ENCODE results near the gene KCNQ1OT1.

KCNQ1OT1 gene

GRCh38 chr11:2706321-2706720 lies 6.5 kb upstream of the KCNQ1OT1 start:
- H3K27me3 ChIP-seq (ENCODE audit: insufficient read depth, low read length, poor library complexity, severe bottlenecking) = no peaks in the 10 kb centered on the region
- no peak overlapping the region for H2AFZ ChIP-seq (ENCODE audit: low read length)
- no peaks in the 10 kb centered on the region for H4K20me1 ChIP-seq (ENCODE audit: insufficient read depth, low read length, poor library complexity, severe bottlenecking)
- no peak overlapping the region for H3K4me3 ChIP-seq (ENCODE audit: low read length, poor library complexity, severe bottlenecking)
- no peaks in the 10 kb centered on the region for H3F3A ChIP-seq (ENCODE audit: low read depth)
- no peaks in the 10 kb centered on the region for H3K9me2 ChIP-seq (replicated peaks; ENCODE audit: low read depth, low read length)
- TF ChIP-seq CTCF (conservative IDR thresholded peaks at IDR 0.05; ENCODE audit: low read length) (no peak), EZH2phosphoT487 (IDR thresholded peaks at IDR 0.05; ENCODE audit: borderline replicate concordance) (no peak)
- peaks cover 26% of the 10 kb centered on the region for H3K4me1 ChIP-seq (ENCODE audit: insufficient read depth, low read length, poor library complexity, severe bottlenecking)
- H3K79me2 ChIP-seq (ENCODE audit: insufficient read depth, low read length) = no peaks in the 10 kb centered on the region
- no peak overlapping the region for H3K9ac ChIP-seq (ENCODE audit: low read depth, low read length, poor library complexity, severe bottlenecking)
- no peaks in the 10 kb centered on the region for H3K9me3 ChIP-seq (ENCODE audit: insufficient read depth, low read depth, low read length)
- no peak overlapping the region for H3K4me2 ChIP-seq (ENCODE audit: low read depth, low read length, poor library complexity, severe bottlenecking)
- no peaks in the 10 kb centered on the region for H3K36me3 ChIP-seq (ENCODE audit: insufficient read depth, low read length)

GRCh38 chr11:2704896-2705606 lies 5.3 kb upstream of the KCNQ1OT1 start:
- H3K9me2 ChIP-seq (replicated peaks; ENCODE audit: low read depth, low read length) = no peaks in the 10 kb centered on the region
- H3K79me2 ChIP-seq (ENCODE audit: insufficient read depth, low read length) = no peaks in the 10 kb centered on the region
- no peak overlapping the region for H2AFZ ChIP-seq (ENCODE audit: low read length)
- H3K9me3 ChIP-seq (ENCODE audit: insufficient read depth, low read depth, low read length) = no peaks in the 10 kb centered on the region
- H3K27me3 ChIP-seq (ENCODE audit: insufficient read depth, low read length, poor library complexity, severe bottlenecking) = no peaks in the 10 kb centered on the region
- no peak overlapping the region for H3K4me2 ChIP-seq (ENCODE audit: low read depth, low read length, poor library complexity, severe bottlenecking)
- H3K4me1 ChIP-seq (ENCODE audit: insufficient read depth, low read length, poor library complexity, severe bottlenecking) = peaks cover 31% of the 10 kb centered on the region
- no peak overlapping the region for H3K9ac ChIP-seq (ENCODE audit: low read depth, low read length, poor library complexity, severe bottlenecking)
- no peaks in the 10 kb centered on the region for H4K20me1 ChIP-seq (ENCODE audit: insufficient read depth, low read length, poor library complexity, severe bottlenecking)
- no peak overlapping the region for H3K4me3 ChIP-seq (ENCODE audit: low read length, poor library complexity, severe bottlenecking)
- H3K36me3 ChIP-seq (ENCODE audit: insufficient read depth, low read length) = no peaks in the 10 kb centered on the region
- TF ChIP-seq EZH2phosphoT487 (IDR thresholded peaks at IDR 0.05; ENCODE audit: borderline replicate concordance) = no peak
- no peak for TF ChIP-seq CTCF (conservative IDR thresholded peaks at IDR 0.05; ENCODE audit: low read length)
- no peaks in the 10 kb centered on the region for H3F3A ChIP-seq (ENCODE audit: low read depth)

GRCh38 chr11:2704356-2704755 lies 4.6 kb upstream of the KCNQ1OT1 start:
- no peaks in the 10 kb centered on the region for H3K27me3 ChIP-seq (ENCODE audit: insufficient read depth, low read length, poor library complexity, severe bottlenecking)
- peaks cover 2% of the 10 kb centered on the region for H4K20me1 ChIP-seq (ENCODE audit: insufficient read depth, low read length, poor library complexity, severe bottlenecking)
- peak overlapping the region; percentile 44 for H3K9ac ChIP-seq (ENCODE audit: low read depth, low read length, poor library complexity, severe bottlenecking)
- no peaks in the 10 kb centered on the region for H3K9me2 ChIP-seq (replicated peaks; ENCODE audit: low read depth, low read length)
- no peaks in the 10 kb centered on the region for H3K36me3 ChIP-seq (ENCODE audit: insufficient read depth, low read length)
- H3K4me3 ChIP-seq (ENCODE audit: low read length, poor library complexity, severe bottlenecking) = no peak overlapping the region
- TF ChIP-seq CTCF (conservative IDR thresholded peaks at IDR 0.05; ENCODE audit: low read length) = no peak
- TF ChIP-seq EZH2phosphoT487 (IDR thresholded peaks at IDR 0.05; ENCODE audit: borderline replicate concordance) = no peak
- H3K4me1 ChIP-seq (ENCODE audit: insufficient read depth, low read length, poor library complexity, severe bottlenecking) = peaks cover 31% of the 10 kb centered on the region
- H3K79me2 ChIP-seq (ENCODE audit: insufficient read depth, low read length) = peaks cover 4% of the 10 kb centered on the region; the same call in 1 of the 2 replicates
- H3F3A ChIP-seq (ENCODE audit: low read depth) = no peaks in the 10 kb centered on the region
- H2AFZ ChIP-seq (ENCODE audit: low read length) = no peak overlapping the region
- H3K4me2 ChIP-seq (ENCODE audit: low read depth, low read length, poor library complexity, severe bottlenecking) = no peak overlapping the region
- no peaks in the 10 kb centered on the region for H3K9me3 ChIP-seq (ENCODE audit: insufficient read depth, low read depth, low read length)

Data from Loucy (cell line).